GM10266 (cell line): ENCODE results near the gene SBF2.

Experiments used
- DNase-seq: peaks from one replicate; pipeline ENCODE4 v3.0.0; 2012; ENCODE audit errors: extremely low spot score
- CTCF ChIP-seq: IDR thresholded peaks from 2 replicates; pipeline ENCODE4 v1.5.1; 2012; ENCODE audit warnings: mild to moderate bottlenecking, low read depth; ENCODE audit not compliant: control insufficient read depth, insufficient read depth; ENCODE audit errors: missing control alignments

Gene SBF2

GRCh38 chr11:9787981-9788521 lies 506.0 kb downstream of the SBF2 start:
- no peak for TF ChIP-seq CTCF
- no peak for DNase-seq

- no peak for DNase-seq
- no peak for TF ChIP-seq CTCF
These were observed 506.8 kb downstream of the SBF2 start for GRCh38 chr11:9787260-9787659.

GRCh38 chr11:9784602-9785315 lies 509.3 kb downstream of the SBF2 start:
- DNase-seq = no peak
- no peak for TF ChIP-seq CTCF

- TF ChIP-seq CTCF = no peak
- no peak for DNase-seq
These were observed 510.0 kb downstream of the SBF2 start for GRCh38 chr11:9783986-9784385.

- no peak for DNase-seq
- no peak for TF ChIP-seq CTCF
These were observed 513.1 kb downstream of the SBF2 start for GRCh38 chr11:9780929-9781328.

GRCh38 chr11:9777525-9777924 lies 516.5 kb downstream of the SBF2 start:
- no peak for DNase-seq
- TF ChIP-seq CTCF = no peak

- TF ChIP-seq CTCF = no peak
- no peak for DNase-seq
These were observed 517.0 kb downstream of the SBF2 start for GRCh38 chr11:9777066-9777465.
